ENCODE measurements around the gene MPHOSPH10. TPM values are rescaled to one million over a fixed set of nuclear protein-coding genes. Genes with fewer than 3 reads are reported as not detected.

MPHOSPH10 gene
- total RNA-seq, 1 donor from 2014 or later = 25.9 TPM

DNA sequence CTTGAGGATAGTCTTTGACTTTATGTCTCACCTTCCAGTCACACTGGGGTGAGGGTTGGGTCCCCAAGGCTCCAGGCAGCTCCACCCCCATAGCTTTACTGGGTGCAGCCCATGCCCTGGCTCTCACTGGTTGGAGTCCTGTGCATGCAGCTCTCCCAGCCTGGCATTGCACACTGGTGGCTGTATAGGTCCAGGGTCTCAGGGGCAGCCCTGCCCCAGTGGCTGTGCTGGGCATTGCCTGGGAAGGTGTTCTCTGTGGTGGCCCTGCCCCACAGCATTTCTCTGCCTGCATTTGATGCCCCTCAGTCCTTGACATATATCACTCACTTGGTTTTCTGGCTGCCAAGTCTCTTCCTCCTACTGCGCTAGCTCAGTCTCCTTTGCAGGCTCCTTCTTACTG, 21.2 kb downstream of the MPHOSPH10 start:
- no peaks in the 10 kb centered on the region for H3K36me3 ChIP-seq (ENCODE audit: control insufficient read depth, insufficient read depth, low read length)
- no peak for DNase-seq (ENCODE audit: low read depth)
- no peak overlapping the region for H3K4me3 ChIP-seq (ENCODE audit: low read depth, low read length)
- H3K27me3 ChIP-seq (ENCODE audit: control insufficient read depth, insufficient read depth, low read length) = peaks cover 12% of the 10 kb centered on the region
- TF ChIP-seq, protein P1, sequence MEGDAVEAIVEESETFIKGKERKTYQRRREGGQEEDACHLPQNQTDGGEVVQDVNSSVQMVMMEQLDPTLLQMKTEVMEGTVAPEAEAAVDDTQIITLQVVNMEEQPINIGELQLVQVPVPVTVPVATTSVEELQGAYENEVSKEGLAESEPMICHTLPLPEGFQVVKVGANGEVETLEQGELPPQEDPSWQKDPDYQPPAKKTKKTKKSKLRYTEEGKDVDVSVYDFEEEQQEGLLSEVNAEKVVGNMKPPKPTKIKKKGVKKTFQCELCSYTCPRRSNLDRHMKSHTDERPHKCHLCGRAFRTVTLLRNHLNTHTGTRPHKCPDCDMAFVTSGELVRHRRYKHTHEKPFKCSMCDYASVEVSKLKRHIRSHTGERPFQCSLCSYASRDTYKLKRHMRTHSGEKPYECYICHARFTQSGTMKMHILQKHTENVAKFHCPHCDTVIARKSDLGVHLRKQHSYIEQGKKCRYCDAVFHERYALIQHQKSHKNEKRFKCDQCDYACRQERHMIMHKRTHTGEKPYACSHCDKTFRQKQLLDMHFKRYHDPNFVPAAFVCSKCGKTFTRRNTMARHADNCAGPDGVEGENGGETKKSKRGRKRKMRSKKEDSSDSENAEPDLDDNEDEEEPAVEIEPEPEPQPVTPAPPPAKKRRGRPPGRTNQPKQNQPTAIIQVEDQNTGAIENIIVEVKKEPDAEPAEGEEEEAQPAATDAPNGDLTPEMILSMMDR (IDR thresholded peaks at IDR 0.05; ENCODE audit: insufficient read depth, low read length, poor library complexity, severe bottlenecking) = no peak

DNA sequence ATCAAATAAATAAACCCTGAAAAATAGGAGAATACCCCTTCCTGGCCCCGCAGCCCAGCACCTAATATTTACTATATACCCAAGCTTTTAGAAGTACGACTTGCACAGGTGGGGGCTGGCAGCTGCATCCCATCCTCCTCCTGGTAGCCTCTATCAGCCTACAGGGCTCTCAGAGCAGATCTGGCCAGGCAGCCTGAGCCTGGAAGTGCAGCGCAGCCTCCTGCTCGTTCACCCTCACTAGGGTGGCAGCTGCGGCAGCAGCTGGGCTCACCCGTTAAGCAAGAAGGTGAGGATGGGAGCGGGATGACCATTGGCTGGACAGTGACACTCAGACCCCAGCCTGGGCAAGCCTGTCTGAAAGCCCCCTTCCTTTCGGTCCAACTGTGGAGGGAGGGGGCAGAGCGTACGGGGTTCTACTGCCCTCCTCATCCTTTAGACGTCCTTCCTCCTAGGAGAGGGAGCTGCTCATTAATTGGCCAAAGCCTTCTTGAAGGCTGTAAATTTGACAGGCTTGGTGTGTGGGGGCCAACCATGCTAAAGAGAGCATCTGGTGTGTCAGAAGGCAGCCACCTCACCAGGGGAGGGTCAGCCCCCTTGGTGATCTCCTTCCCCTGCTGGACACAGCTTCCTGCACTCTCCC, 23.3 kb downstream of the MPHOSPH10 start:
- Histone ChIP-seq H3K27me3 (ENCODE audit: control insufficient read depth, insufficient read depth, low read length) (peaks cover 19% of the 10 kb centered on the region), H3K4me3 (ENCODE audit: low read depth, low read length) (no peak overlapping the region), H3K36me3 (ENCODE audit: control insufficient read depth, insufficient read depth, low read length) (no peaks in the 10 kb centered on the region)
- no peak for DNase-seq (ENCODE audit: low read depth)
- TF ChIP-seq, protein P1 (IDR thresholded peaks at IDR 0.05; ENCODE audit: insufficient read depth, low read length, poor library complexity, severe bottlenecking) = no peak

DNA sequence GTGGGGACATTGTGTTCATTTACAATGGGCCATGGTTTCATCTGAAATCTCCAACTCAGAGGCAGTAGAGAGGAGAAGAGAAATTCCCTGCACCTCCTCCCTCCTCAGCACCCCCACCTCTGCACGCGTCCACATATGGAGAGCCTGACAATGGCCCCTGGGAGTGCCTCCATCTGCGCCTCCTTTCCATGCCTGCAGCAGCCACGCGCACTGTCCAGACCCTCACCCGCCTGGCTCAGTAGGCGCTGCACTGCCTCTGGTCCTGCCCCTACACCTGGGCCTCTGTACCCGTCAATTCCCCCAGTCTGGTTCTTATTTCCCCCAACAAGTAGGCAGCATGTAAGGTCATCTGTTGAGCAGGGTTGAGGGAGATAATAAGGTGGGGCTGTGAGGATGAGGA, 23.8 kb downstream of the MPHOSPH10 start:
- peaks cover 19% of the 10 kb centered on the region for H3K27me3 ChIP-seq (ENCODE audit: control insufficient read depth, insufficient read depth, low read length)
- H3K4me3 ChIP-seq (ENCODE audit: low read depth, low read length) = no peak overlapping the region
- TF ChIP-seq, protein P1 (IDR thresholded peaks at IDR 0.05; ENCODE audit: insufficient read depth, low read length, poor library complexity, severe bottlenecking) = no peak
- H3K36me3 ChIP-seq (ENCODE audit: control insufficient read depth, insufficient read depth, low read length) = no peaks in the 10 kb centered on the region
- no peak for DNase-seq (ENCODE audit: low read depth)

DNA sequence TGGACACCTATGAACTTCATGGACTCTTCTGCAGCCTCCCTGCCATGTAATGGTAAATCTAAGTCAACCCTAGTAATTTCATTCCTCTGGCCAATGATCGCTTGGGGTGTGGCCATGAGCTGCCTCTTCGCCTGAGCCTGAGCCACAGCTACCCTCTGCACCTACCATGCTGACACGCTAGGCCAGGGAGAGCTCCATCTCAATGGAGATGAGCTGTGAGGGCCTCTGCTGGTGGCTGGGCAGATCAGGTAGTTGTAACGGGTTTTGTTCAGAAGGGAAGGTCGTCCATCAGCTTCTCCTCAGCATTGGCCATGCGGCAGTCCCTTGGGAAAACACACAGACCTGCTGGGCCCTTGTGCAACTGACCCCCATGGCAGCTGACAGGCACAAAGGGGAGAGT, 24.4 kb downstream of the MPHOSPH10 start:
- no peak for DNase-seq (ENCODE audit: low read depth)
- H3K27me3 ChIP-seq (ENCODE audit: control insufficient read depth, insufficient read depth, low read length) = peaks cover 19% of the 10 kb centered on the region
- no peak overlapping the region for H3K4me3 ChIP-seq (ENCODE audit: low read depth, low read length)
- TF ChIP-seq, protein P1 (IDR thresholded peaks at IDR 0.05; ENCODE audit: insufficient read depth, low read length, poor library complexity, severe bottlenecking) = no peak
- H3K36me3 ChIP-seq (ENCODE audit: control insufficient read depth, insufficient read depth, low read length) = no peaks in the 10 kb centered on the region

DNA sequence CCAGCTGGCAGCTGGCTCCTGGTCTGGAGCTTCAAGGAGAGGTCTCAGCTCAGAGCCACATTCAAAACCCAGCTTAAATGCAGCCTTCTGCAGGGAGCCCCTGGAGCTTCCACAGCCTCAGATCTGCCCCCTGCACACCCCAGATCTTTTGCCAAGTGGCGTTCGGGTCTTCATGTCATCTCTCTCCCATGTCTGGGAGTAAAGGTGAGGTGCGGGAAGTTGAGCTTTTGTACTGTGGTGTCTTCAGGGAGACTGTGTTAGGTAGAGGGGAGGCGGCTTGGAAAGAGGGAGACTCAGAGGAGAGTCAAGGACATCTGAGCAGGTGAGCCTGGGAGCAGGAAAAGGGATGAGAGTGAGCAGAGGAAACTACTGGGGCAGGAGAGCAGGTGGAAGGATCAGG, 25.4 kb downstream of the MPHOSPH10 start:
- Histone ChIP-seq H3K36me3 (ENCODE audit: control insufficient read depth, insufficient read depth, low read length) (no peaks in the 10 kb centered on the region), H3K27me3 (ENCODE audit: control insufficient read depth, insufficient read depth, low read length) (peaks cover 19% of the 10 kb centered on the region), H3K4me3 (ENCODE audit: low read depth, low read length) (no peak overlapping the region)
- DNase-seq (ENCODE audit: low read depth) = no peak
- TF ChIP-seq, protein P1 (IDR thresholded peaks at IDR 0.05; ENCODE audit: insufficient read depth, low read length, poor library complexity, severe bottlenecking) = no peak

DNA sequence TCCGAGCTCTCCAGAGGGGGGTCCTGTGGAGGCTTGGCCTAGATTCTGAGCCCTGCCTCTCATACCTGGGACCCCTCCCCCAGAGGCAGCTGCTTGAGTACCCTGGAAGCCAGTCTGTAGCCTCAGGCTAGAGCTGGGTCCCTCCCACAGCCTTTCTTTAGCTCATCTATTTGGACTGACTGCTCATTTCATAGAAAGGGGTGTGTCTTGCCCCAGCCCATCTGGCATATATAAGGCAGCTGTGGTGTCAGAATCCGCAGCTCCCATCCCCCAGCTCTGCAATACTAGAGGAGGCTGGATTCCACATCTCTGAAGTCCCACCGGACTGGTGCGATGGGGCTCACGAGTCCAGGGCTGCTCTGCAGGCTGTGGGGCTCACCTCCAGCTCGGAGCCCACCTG, 26.1 kb downstream of the MPHOSPH10 start:
- no peak for DNase-seq (ENCODE audit: low read depth)
- TF ChIP-seq, protein P1 (IDR thresholded peaks at IDR 0.05; ENCODE audit: insufficient read depth, low read length, poor library complexity, severe bottlenecking) = no peak
- H3K4me3 ChIP-seq (ENCODE audit: low read depth, low read length) = no peak overlapping the region
- peaks cover 19% of the 10 kb centered on the region for H3K27me3 ChIP-seq (ENCODE audit: control insufficient read depth, insufficient read depth, low read length)
- H3K36me3 ChIP-seq (ENCODE audit: control insufficient read depth, insufficient read depth, low read length) = no peaks in the 10 kb centered on the region

Measured in kidney epithelial cell (primary cell).